Measurements from ENCODE around the gene ULK3. TPM values are rescaled to one million over a fixed set of nuclear protein-coding genes. Genes with fewer than 3 reads are reported as not detected.

Gene ULK3
- polyA plus RNA-seq, 2 of the 4 experiments (the other 2 are of a cell fraction) = 28.1 to 48.9 TPM

GRCh38 chr15:74839526-74840395 lies 3.2 kb downstream of the ULK3 start:
- peaks cover 13% of the 10 kb centered on the region for H3K4me1 ChIP-seq
- POLR2A ChIA-PET = no interaction called here
- 87% methylated on average over 29 of the region's 31 CpGs for WGBS (ENCODE audit: missing lambda C conversion rate)
- DNase-seq (ENCODE audit: low read depth in 1 of 2, low spot score in 1 of 2) (no peak), ATAC-seq (no peak), FAIRE-seq (no peak)
- H3K4me3 ChIP-seq = no peak overlapping the region
- H3K27ac ChIP-seq = no peak overlapping the region
- no peaks in the 10 kb centered on the region for H3K9me3 ChIP-seq
- CTCF ChIA-PET = interaction anchor here (0.6 to 66.7 kb wide), 3 partner anchors 10 to 184 kb away, joined by 3 to 1908 read pairs (median 5); partner anchors contain the start of genes CSK and LMAN1L
- no peak for TF ChIP-seq ELK1 (IDR thresholded peaks at IDR 0.05; ENCODE audit: low read depth, low read length)
- TF ChIP-seq HMGXB4 (CRISPR knock-in tag; IDR thresholded peaks at IDR 0.05; ENCODE audit: borderline replicate concordance) = no peak
- TF ChIP-seq ZC3H11A (IDR thresholded peaks at IDR 0.05) = no peak
- TF ChIP-seq RARB (CRISPR knock-in tag; IDR thresholded peaks at IDR 0.05) = no peak
- no peak for TF ChIP-seq RCOR1 (IDR thresholded peaks at IDR 0.05; ENCODE audit: low read depth, low read length)
- TF ChIP-seq USF2 (IDR thresholded peaks at IDR 0.05) = no peak
- no peak for TF ChIP-seq CHD2 (IDR thresholded peaks at IDR 0.05; ENCODE audit: low read length, partially characterized antibody)
- TF ChIP-seq HEYL (CRISPR knock-in tag; IDR thresholded peaks at IDR 0.05) = no peak
- TF ChIP-seq RNF2 (IDR thresholded peaks at IDR 0.05; ENCODE audit: borderline replicate concordance, low read depth) = no peak
- no peak for TF ChIP-seq CHD4 (IDR thresholded peaks at IDR 0.05; ENCODE audit: borderline replicate concordance)
- no peak overlapping the region for H3K4me2 ChIP-seq

- no peak overlapping the region for H3K4me2 ChIP-seq
- FAIRE-seq = no peak
- no peaks in the 10 kb centered on the region for H3K9me3 ChIP-seq
- WGBS (ENCODE audit: missing lambda C conversion rate) = 86% methylated on average over 8 of the region's 11 CpGs
- peaks cover 13% of the 10 kb centered on the region for H3K4me1 ChIP-seq
- no peak for TF ChIP-seq RAD21 (conservative IDR thresholded peaks at IDR 0.05 in 1 of 2, IDR thresholded peaks at IDR 0.05 in 1 of 2)
- no peak for TF ChIP-seq CEBPB (IDR thresholded peaks at IDR 0.05)
- TF ChIP-seq BHLHE40 (IDR thresholded peaks at IDR 0.05; ENCODE audit: low read depth, low read length) = no peak
- TF ChIP-seq ELK1 (IDR thresholded peaks at IDR 0.05; ENCODE audit: low read depth, low read length) = no peak
- no peak for TF ChIP-seq CBX2 (IDR thresholded peaks at IDR 0.05; ENCODE audit: borderline replicate concordance, low read depth)
- TF ChIP-seq FOSB (CRISPR knock-in tag; IDR thresholded peaks at IDR 0.05) = no peak
- ChIA-PET POLR2A (interaction anchor here (0.6 kb wide), 1 partner anchor 13 kb away, joined by 3 read pairs; no protein-coding TSS in a partner anchor), CTCF (interaction anchor here (0.6 to 66.7 kb wide), 5 partner anchors 9 to 185 kb away, joined by 3 to 1908 read pairs (median 5); partner anchors contain the start of genes CSK and LMAN1L)
- ATAC-seq = no peak
- H3K4me3 ChIP-seq = no peak overlapping the region
- no peak overlapping the region for H3K27ac ChIP-seq
- DNase-seq (ENCODE audit: low read depth in 1 of 2, low spot score in 1 of 2) = no peak
Observed at GRCh38 chr15:74838746-74839525, 4.0 kb downstream of the ULK3 start.
